Endothelial cell of umbilical vein (primary cell): ENCODE measurements around the gene ADARB2. TPM values are rescaled to one million over a fixed set of nuclear protein-coding genes. Genes with fewer than 3 reads are reported as not detected.

Experiments used
- BruUV-seq: library from RNA; stranded (reverse); fragments of 400-500 nt; replicated peaks from 2 replicates; lab custom pipeline; 2021; lab: Mats Ljungman, UMichigan
- CTCF ChIA-PET: fragments of 300-600, 350-600 bp; sonication (Branson Sonifier 250); formaldehyde crosslinking; loops from one replicate; lab custom pipeline; 2021; ENCODE audit warnings: antibody characterized with exemption, inconsistent platforms; lab: Charles Lee
- POLR2A ChIA-PET: fragments of 300-600, 350-600 bp; sonication (Branson Sonifier 250); formaldehyde crosslinking; loops from one replicate; lab custom pipeline; 2021; ENCODE audit warnings: antibody characterized with exemption, inconsistent platforms; lab: Charles Lee
- DNase-seq: peaks from one replicate; pipeline ENCODE4 v3.0.0-alpha.2; 2011; ENCODE audit warnings: low read depth, low spot score
- FAIRE-seq: peaks from 2 replicates; lab custom pipeline; 2011; peaks lifted over from hg19 to GRCh38; lab: Jason Lieb, UNC
- H2AFZ ChIP-seq: 2 replicates; pipeline ENCODE4 v1.6.0; 2012; ENCODE audit warnings: low read depth, low read length, control low read depth, inconsistent platforms
- H3K27ac ChIP-seq: 2 replicates; pipeline ENCODE4 v1.5.1; 2011; ENCODE audit warnings: low read depth, mild to moderate bottlenecking, control low read depth, low read length, moderate library complexity; ENCODE audit not compliant: insufficient read depth
- H3K27me3 ChIP-seq, 2 experiments: 2 replicates each; pipeline versions ENCODE4 v1.6.0 to v1.6.1; 2011; ENCODE audit warnings: low read length in 2 of 2, mixed read lengths in 1 of 2; ENCODE audit not compliant: control insufficient read depth in 2 of 2, insufficient read depth in 2 of 2
- H3K36me3 ChIP-seq, 2 experiments: 2 replicates in 1 of 2; 3 replicates in 1 of 2; pipeline ENCODE4 v1.5.1; 2011; ENCODE audit warnings: low read length in 2 of 2, mild to moderate bottlenecking in 1 of 2, moderate library complexity in 1 of 2; ENCODE audit not compliant: control insufficient read depth in 2 of 2, insufficient read depth in 2 of 2; ENCODE audit errors: extremely low read depth in 1 of 2
- H3K4me1 ChIP-seq: 3 replicates; pipeline ENCODE4 v1.5.1; 2011; ENCODE audit warnings: mild to moderate bottlenecking, low read length; ENCODE audit not compliant: control insufficient read depth, insufficient read depth; ENCODE audit errors: extremely low read depth
- H3K4me2 ChIP-seq: 2 replicates; pipeline ENCODE4 v1.6.1; 2011; ENCODE audit warnings: low read length, control low read depth, mixed read lengths; ENCODE audit not compliant: insufficient read depth
- H3K4me3 ChIP-seq, 3 experiments: fragments of 200-600 bp in 1 of 3; sonication (generic), shearing (Covaris generic) in 1 of 3; replicated peaks in 1 of 3; 2 replicates each; pipeline ENCODE4 v1.5.1; 2011 to 2016; ENCODE audit warnings: control low read depth in 3 of 3, low read length in 3 of 3, mild to moderate bottlenecking in 2 of 3, inconsistent platforms in 1 of 3, low read depth in 1 of 3, moderate library complexity in 1 of 3; ENCODE audit not compliant: insufficient read depth in 1 of 3
- H3K79me2 ChIP-seq: 2 replicates; pipeline ENCODE4 v1.6.0; 2012; ENCODE audit warnings: low read length, inconsistent platforms; ENCODE audit not compliant: control insufficient read depth, insufficient read depth
- H3K9ac ChIP-seq: replicated peaks from 2 replicates; pipeline ENCODE3; 2011; ENCODE audit warnings: low read length, control low read depth; ENCODE audit not compliant: insufficient read depth; ENCODE audit errors: extremely low read depth
- H3K9me1 ChIP-seq: replicated peaks from 3 replicates; pipeline ENCODE4 v1.6.0; 2011; ENCODE audit warnings: mild to moderate bottlenecking, low read length; ENCODE audit not compliant: control insufficient read depth, insufficient read depth; ENCODE audit errors: extremely low read depth
- H3K9me3 ChIP-seq: replicated peaks from 2 replicates; pipeline ENCODE4 v1.5.1; 2012; ENCODE audit warnings: low read length, inconsistent platforms; ENCODE audit not compliant: control insufficient read depth, insufficient read depth
- H4K20me1 ChIP-seq: replicated peaks from 2 replicates; pipeline ENCODE3; 2011; ENCODE audit warnings: mild to moderate bottlenecking, low read length; ENCODE audit not compliant: control insufficient read depth, insufficient read depth; ENCODE audit errors: extremely low read depth
- CTCF ChIP-seq, 2 donors: IDR thresholded peaks; 1 replicate in 1 of 2; 2 replicates in 1 of 2; pipeline ENCODE4 v1.5.1; 2011; ENCODE audit warnings: low read length in 2 of 2, mild to moderate bottlenecking in 2 of 2, moderate library complexity in 2 of 2, control low read depth in 1 of 2, inconsistent platforms in 1 of 2, low read depth in 1 of 2; ENCODE audit not compliant: insufficient read depth in 1 of 2; ENCODE audit errors: extremely low read depth in 1 of 2
- EZH2 ChIP-seq: IDR thresholded peaks from 2 replicates; pipeline ENCODE4 v1.6.1; 2012; ENCODE audit warnings: borderline replicate concordance, low read depth, mild to moderate bottlenecking, moderate library complexity, low read length, inconsistent platforms; ENCODE audit not compliant: severe bottlenecking
- FOS ChIP-seq: IDR thresholded peaks from 2 replicates; pipeline ENCODE4 v1.6.1; 2011; ENCODE audit warnings: mild to moderate bottlenecking, low read length, moderate library complexity, borderline replicate concordance; ENCODE audit not compliant: insufficient read depth
- GATA2 ChIP-seq: IDR thresholded peaks from 2 replicates; pipeline ENCODE4 v1.7.0; 2011; ENCODE audit warnings: low read depth, mild to moderate bottlenecking, moderate library complexity, mixed read lengths, low read length; ENCODE audit not compliant: insufficient read length, insufficient read depth
- JUN ChIP-seq: IDR thresholded peaks from 2 replicates; pipeline ENCODE4 v1.6.1; 2011; ENCODE audit warnings: borderline replicate concordance, low read depth; ENCODE audit not compliant: insufficient read length, insufficient read depth
- MAX ChIP-seq: IDR thresholded peaks from 2 replicates; pipeline ENCODE4 v1.6.1; 2011; ENCODE audit not compliant: insufficient read depth, insufficient read length
- MYC ChIP-seq: IDR thresholded peaks from one replicate; pipeline ENCODE4 v1.6.1; 2011; ENCODE audit warnings: mild to moderate bottlenecking, low read depth, low read length
- POLR2A ChIP-seq: IDR thresholded peaks from 2 replicates; pipeline ENCODE4 v1.6.1; 2012; ENCODE audit warnings: low read depth, mild to moderate bottlenecking, control low read depth, low read length
- POLR2AphosphoS5 ChIP-seq: IDR thresholded peaks from 2 replicates; pipeline ENCODE4 v1.6.1; 2012; ENCODE audit warnings: low read depth, mild to moderate bottlenecking, control low read depth, low read length, moderate library complexity; ENCODE audit not compliant: insufficient read depth
- dilution Hi-C: fragments of 300-500 bp; cut with MboI; formaldehyde crosslinking; loops from one replicate; pipeline ENCODE4 v1.15.0; 2019; ENCODE audit warnings: low sequenced_read_pairs; ENCODE audit not compliant: extremely low pct_ligation_motif_present
- intact Hi-C: fragments of 100-400 bp; cut with micrococcal nuclease; formaldehyde crosslinking; loops from one replicate; pipeline ENCODE4 v1.10.0; 2022
- polyA plus RNA-seq, 4 experiments: library from polyadenylated mRNA; depleted of rRNA in 3 of 4; stranded (reverse) in 3 of 4; unstranded in 1 of 4; fragments of >200 nt; gene quantifications; 2 replicates each; pipeline versions ENCODE4 v1.2.1 to v1.2.3, GENCODE V29; 2011 to 2012; ENCODE audit warnings: missing spikeins in 1 of 4
- total RNA-seq: library from RNA; stranded (reverse); gene quantifications from 2 replicates; pipeline ENCODE4 v1.2.3, GENCODE V29; 2021

The ADARB2 gene
- total and polyA plus RNA-seq, 2 donors (not counting 3 experiments of a cell fraction or from before 2014, with no cell fraction given), result not detected

- dilution Hi-C loops (no loop called here), intact Hi-C loops (no loop called here)
- Histone ChIP-seq H3K4me1 (no peaks in the 10 kb centered on the region), H3K27ac (no peak overlapping the region), H3K4me3 (no peak overlapping the region), H3K9me1 (no peaks in the 10 kb centered on the region), H3K79me2 (no peaks in the 10 kb centered on the region), H3K9ac (no peak overlapping the region), H3K27me3 (no peaks in the 10 kb centered on the region), H2AFZ (no peak overlapping the region), H3K36me3 (no peaks in the 10 kb centered on the region), H3K9me3 (no peaks in the 10 kb centered on the region), H4K20me1 (no peaks in the 10 kb centered on the region), H3K4me2 (no peak overlapping the region)
- no peak for FAIRE-seq
- ChIA-PET POLR2A (no interaction called here), CTCF (no interaction called here)
- BruUV-seq, result no TSS peak
- no peak for DNase-seq
- TF ChIP-seq CTCF (IDR thresholded peaks at IDR 0.05; ENCODE audit: extremely low read depth in 1 of 2, insufficient read depth in 1 of 2, low read depth in 1 of 2, low read length in 2 of 2), result no peak
- TF ChIP-seq POLR2AphosphoS5, result no peak
- TF ChIP-seq POLR2A, result no peak
- no peak for TF ChIP-seq MYC
- TF ChIP-seq EZH2, result no peak
- TF ChIP-seq GATA2, result no peak
- no peak for TF ChIP-seq MAX
- TF ChIP-seq JUN, result no peak
- no peak for TF ChIP-seq FOS
Measured at GRCh38 chr10:1163204-1163660, 574.1 kb downstream of the ADARB2 start.
